HEK293T (cell line): ENCODE measurements around the gene EIF3J.

ENCODE experiments used
- ARNT ChIP-seq: fragments of 450-650 bp; IDR thresholded peaks from 2 replicates; pipeline ENCODE4 v1.6.1; 2017; ENCODE audit warnings: mild to moderate bottlenecking
- BHLHE40 ChIP-seq: fragments of 450-650 bp; IDR thresholded peaks from 2 replicates; pipeline ENCODE4 v1.6.1; 2016; ENCODE audit warnings: mild to moderate bottlenecking, moderate library complexity, borderline replicate concordance
- CTBP1 ChIP-seq: fragments of 450-650 bp; IDR thresholded peaks from 2 replicates; pipeline ENCODE4 v1.6.1; 2016; ENCODE audit warnings: borderline replicate concordance
- ELF4 ChIP-seq: fragments of 450-650 bp; IDR thresholded peaks from 2 replicates; pipeline ENCODE4 v1.6.1; 2017; ENCODE audit warnings: antibody characterized with exemption
- FOXA1 ChIP-seq: fragments of 450-650 bp; IDR thresholded peaks from 2 replicates; pipeline ENCODE4 v1.6.1; 2016; ENCODE audit warnings: mild to moderate bottlenecking
- FOXK2 ChIP-seq: fragments of 450-650 bp; IDR thresholded peaks from 2 replicates; pipeline ENCODE4 v1.6.1; 2016; ENCODE audit warnings: mild to moderate bottlenecking
- LEF1 ChIP-seq: fragments of 450-650 bp; IDR thresholded peaks from 2 replicates; pipeline ENCODE4 v1.6.1; 2017; ENCODE audit warnings: mild to moderate bottlenecking, borderline replicate concordance
- PKNOX1 ChIP-seq: fragments of 450-650 bp; IDR thresholded peaks from 2 replicates; pipeline ENCODE4 v1.6.1; 2016
- SP1 ChIP-seq: fragments of 450-650 bp; IDR thresholded peaks from 2 replicates; pipeline ENCODE4 v1.6.1; 2017
- SUZ12 ChIP-seq: fragments of 450-650 bp; IDR thresholded peaks from 2 replicates; pipeline ENCODE4 v1.6.1; 2016; ENCODE audit warnings: mild to moderate bottlenecking
- TARDBP ChIP-seq: fragments of 450-650 bp; IDR thresholded peaks from 2 replicates; pipeline ENCODE4 v1.6.1; 2016

DNA sequence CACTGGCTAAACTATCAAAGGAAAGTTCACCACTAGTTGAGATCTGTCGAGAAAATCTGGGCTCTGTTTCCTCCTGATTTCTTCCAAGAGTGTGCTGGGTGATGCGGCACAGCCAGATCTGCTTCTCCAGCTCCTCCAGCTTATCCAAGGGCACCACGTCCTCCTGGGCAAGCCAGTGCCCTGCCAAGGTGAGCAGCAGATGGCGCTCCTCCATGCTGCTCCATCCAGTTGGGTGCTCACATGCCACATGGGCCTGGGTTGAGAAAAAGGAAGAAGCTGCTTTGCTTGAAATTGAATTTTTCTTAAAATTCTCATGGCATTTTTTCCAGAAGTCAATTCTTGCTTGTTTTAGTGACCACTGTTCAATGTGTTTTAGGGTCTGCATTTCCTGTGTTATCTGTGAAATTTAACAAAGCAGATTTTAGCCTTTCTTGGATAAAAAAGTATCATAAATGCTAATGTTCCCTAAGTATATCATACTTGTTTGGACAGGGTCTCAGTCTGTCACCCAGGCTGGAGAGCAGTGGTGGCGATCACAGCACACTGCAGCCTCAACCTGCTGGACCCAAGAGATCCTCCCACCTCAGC lies 47.3 kb downstream of the EIF3J start:
- TF ChIP-seq TARDBP: no peak
- TF ChIP-seq ELF4: no peak
- TF ChIP-seq FOXK2: no peak
- TF ChIP-seq BHLHE40: no peak
- no peak for TF ChIP-seq ARNT
- TF ChIP-seq CTBP1: no peak
- no peak for TF ChIP-seq FOXA1
- TF ChIP-seq PKNOX1: no peak
- no peak for TF ChIP-seq SUZ12
- TF ChIP-seq LEF1: no peak
- no peak for TF ChIP-seq SP1
